ENCODE results near the gene SCAPER. TPM values are rescaled to one million over a fixed set of nuclear protein-coding genes. Genes with fewer than 3 reads are reported as not detected.

Gene SCAPER
- total and polyA plus RNA-seq, 8 donors = 4.9 to 136 (median 18.2) TPM

DNA sequence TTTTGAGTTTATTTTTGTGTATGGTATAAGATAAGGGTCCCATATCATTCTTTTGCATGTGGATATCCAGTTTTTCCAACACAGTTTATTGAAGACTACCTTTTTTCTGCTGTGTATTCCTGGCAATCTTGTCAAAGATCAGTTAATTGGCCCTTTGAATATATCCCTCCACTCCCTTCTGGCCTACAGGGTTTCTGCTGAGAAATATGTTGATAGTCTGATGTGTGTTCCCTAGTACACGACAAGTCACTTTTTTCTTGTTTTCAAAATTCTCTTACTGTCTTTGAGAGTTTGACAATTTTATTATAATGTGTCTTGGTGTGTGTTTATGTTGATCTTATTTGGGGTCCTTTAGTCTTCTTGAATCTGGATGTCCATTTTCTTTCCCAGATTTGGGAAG is 439.4 kb downstream of the SCAPER start:
- Histone ChIP-seq H3K27ac (no peak overlapping the region), H3K36me3 (peaks cover 0 to 36% (median 24%) of the 10 kb centered on the region in 4 donors), H3K9me3 (peaks cover 0 to 8% (median 3%) of the 10 kb centered on the region in 4 donors), H3K4me1 (no peaks in the 10 kb centered on the region), H3K4me3 (no peak overlapping the region), H3K27me3 (no peaks in the 10 kb centered on the region)
- intact Hi-C loops (cut with DNase I; ENCODE audit: low total_unique reads) = no loop called here
- no peak for DNase-seq
- TF ChIP-seq EP300 (IDR thresholded peaks at IDR 0.05) = no peak
- no peak for TF ChIP-seq POLR2AphosphoS5 (IDR thresholded peaks at IDR 0.05)
- TF ChIP-seq, protein P1, sequence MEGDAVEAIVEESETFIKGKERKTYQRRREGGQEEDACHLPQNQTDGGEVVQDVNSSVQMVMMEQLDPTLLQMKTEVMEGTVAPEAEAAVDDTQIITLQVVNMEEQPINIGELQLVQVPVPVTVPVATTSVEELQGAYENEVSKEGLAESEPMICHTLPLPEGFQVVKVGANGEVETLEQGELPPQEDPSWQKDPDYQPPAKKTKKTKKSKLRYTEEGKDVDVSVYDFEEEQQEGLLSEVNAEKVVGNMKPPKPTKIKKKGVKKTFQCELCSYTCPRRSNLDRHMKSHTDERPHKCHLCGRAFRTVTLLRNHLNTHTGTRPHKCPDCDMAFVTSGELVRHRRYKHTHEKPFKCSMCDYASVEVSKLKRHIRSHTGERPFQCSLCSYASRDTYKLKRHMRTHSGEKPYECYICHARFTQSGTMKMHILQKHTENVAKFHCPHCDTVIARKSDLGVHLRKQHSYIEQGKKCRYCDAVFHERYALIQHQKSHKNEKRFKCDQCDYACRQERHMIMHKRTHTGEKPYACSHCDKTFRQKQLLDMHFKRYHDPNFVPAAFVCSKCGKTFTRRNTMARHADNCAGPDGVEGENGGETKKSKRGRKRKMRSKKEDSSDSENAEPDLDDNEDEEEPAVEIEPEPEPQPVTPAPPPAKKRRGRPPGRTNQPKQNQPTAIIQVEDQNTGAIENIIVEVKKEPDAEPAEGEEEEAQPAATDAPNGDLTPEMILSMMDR (IDR thresholded peaks at IDR 0.05) = no peak
- no peak for TF ChIP-seq POLR2A (IDR thresholded peaks at IDR 0.05)
- 93 to 100% (median 97%) methylated on average over 1 of the region's 1 CpG for WGBS, 5 donors

DNA sequence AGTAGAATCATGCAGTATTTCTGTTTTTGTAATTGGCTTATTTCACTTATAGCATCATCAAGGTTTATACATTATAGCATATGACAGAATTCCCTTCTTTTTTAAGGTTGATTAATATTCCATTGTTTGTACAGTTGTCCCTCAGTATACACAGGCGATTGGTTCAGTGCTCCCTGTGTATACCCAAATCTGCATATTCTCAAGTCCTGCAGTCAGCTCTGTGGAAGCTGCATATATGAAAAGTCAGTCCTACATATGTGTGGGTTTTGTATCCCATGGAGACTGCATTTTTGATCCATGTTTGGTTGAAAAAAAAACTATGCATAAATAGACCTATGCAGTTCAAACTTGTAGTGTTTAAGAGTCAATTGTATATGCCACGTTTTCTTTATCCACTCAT is 440.9 kb downstream of the SCAPER start:
- Histone ChIP-seq H3K36me3 (peaks cover 0 to 21% (median 10%) of the 10 kb centered on the region in 4 donors), H3K4me1 (no peaks in the 10 kb centered on the region), H3K27ac (no peak overlapping the region), H3K9me3 (peaks cover 0 to 8% (median 3%) of the 10 kb centered on the region in 4 donors), H3K27me3 (no peaks in the 10 kb centered on the region), H3K4me3 (no peak overlapping the region)
- intact Hi-C loops (cut with DNase I; ENCODE audit: low total_unique reads) = no loop called here
- TF ChIP-seq EP300 (IDR thresholded peaks at IDR 0.05) (no peak), POLR2A (IDR thresholded peaks at IDR 0.05) (no peak), POLR2AphosphoS5 (IDR thresholded peaks at IDR 0.05) (no peak)
- TF ChIP-seq, protein P1 (IDR thresholded peaks at IDR 0.05) = no peak
- no peak for DNase-seq
- WGBS, 5 donors = 87 to 94% (median 89%) methylated on average over 2 of the region's 2 CpGs

DNA sequence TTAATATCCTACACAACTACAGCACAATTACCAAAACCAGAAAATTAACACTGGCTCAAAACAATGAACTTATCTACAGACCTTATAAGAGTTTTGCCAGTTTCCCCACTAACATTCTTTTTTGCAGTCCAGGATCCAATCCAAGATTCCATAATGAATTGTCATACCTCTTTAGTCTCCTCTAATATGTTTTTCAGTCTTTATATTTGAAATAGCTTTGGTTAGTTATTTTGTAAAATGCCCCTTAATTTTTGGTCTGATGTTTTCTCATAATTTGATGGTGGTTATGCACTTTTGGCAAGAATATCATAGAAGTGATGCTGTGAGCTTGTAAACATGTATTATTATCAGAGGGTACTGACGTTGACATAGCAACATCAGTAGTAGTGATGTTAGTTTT is 444.3 kb downstream of the SCAPER start:
- Histone ChIP-seq H3K27me3 (no peaks in the 10 kb centered on the region), H3K9me3 (peaks cover 0 to 5% (median 2%) of the 10 kb centered on the region in 4 donors), H3K27ac (no peak overlapping the region), H3K4me1 (no peaks in the 10 kb centered on the region), H3K4me3 (no peak overlapping the region), H3K36me3 (no peaks in the 10 kb centered on the region)
- no peak for DNase-seq
- 87 to 100% (median 97%) methylated on average over 1 of the region's 1 CpG for WGBS, 5 donors
- intact Hi-C loops (cut with DNase I; ENCODE audit: low total_unique reads) = no loop called here
- TF ChIP-seq POLR2AphosphoS5 (IDR thresholded peaks at IDR 0.05) (no peak), POLR2A (IDR thresholded peaks at IDR 0.05) (no peak), EP300 (IDR thresholded peaks at IDR 0.05) (no peak)
- TF ChIP-seq, protein P1 (IDR thresholded peaks at IDR 0.05) = no peak

DNA sequence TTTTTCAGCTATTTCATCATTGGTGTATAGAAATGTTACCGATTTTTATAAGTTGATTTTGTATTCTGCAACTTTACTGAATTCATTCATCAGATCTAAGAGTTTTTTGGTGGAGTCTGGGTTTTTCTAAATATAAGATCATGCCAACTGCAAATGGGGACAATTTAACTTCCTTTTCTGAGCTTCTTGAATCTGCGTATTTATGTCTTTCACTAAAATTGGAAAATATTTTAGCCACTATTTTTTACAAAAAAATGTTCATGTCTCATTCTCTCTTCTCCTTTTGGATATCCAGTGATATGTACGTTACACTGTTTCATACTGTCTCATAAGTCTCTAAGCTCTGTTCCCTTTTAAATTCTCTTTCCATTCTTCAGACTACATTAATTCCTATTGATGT is 444.8 kb downstream of the SCAPER start:
- intact Hi-C loops (cut with DNase I; ENCODE audit: low total_unique reads) = no loop called here
- no peak for TF ChIP-seq POLR2A (IDR thresholded peaks at IDR 0.05)
- no peak for TF ChIP-seq EP300 (IDR thresholded peaks at IDR 0.05)
- no peak for TF ChIP-seq POLR2AphosphoS5 (IDR thresholded peaks at IDR 0.05)
- TF ChIP-seq, protein P1 (IDR thresholded peaks at IDR 0.05) = no peak
- Histone ChIP-seq H3K4me1 (no peaks in the 10 kb centered on the region), H3K4me3 (no peak overlapping the region), H3K36me3 (no peaks in the 10 kb centered on the region), H3K27me3 (no peaks in the 10 kb centered on the region), H3K9me3 (no peaks in the 10 kb centered on the region), H3K27ac (no peak overlapping the region)
- no peak for DNase-seq
- 96 to 100% (median 99%) methylated on average over 3 of the region's 3 CpGs for WGBS, 5 donors
